Left hindlimb (tissue), 1 donor: ENCODE measurements around the gene UTP25.

Experiments
- DNase-seq: peaks from one replicate; pipeline ENCODE4 v3.0.0-alpha.2; 2018

The UTP25 gene

GRCh38 chr1:209840611-209841010, 12.8 kb downstream of the UTP25 start:
- DNase-seq = no peak

GRCh38 chr1:209844695-209845407, 17.1 kb downstream of the UTP25 start:
- no peak for DNase-seq

GRCh38 chr1:209845408-209845725, 17.6 kb downstream of the UTP25 start:
- no peak for DNase-seq

GRCh38 chr1:209849388-209849787, 21.6 kb downstream of the UTP25 start:
- no peak for DNase-seq

- no peak for DNase-seq
Observed at GRCh38 chr1:209850342-209850979, 22.7 kb downstream of the UTP25 start.

- no peak for DNase-seq
Observed at GRCh38 chr1:209853676-209854075, 25.9 kb downstream of the UTP25 start.

- DNase-seq = no peak
Observed at GRCh38 chr1:209854196-209854595, 26.4 kb downstream of the UTP25 start.

GRCh38 chr1:209855006-209855405, 27.2 kb downstream of the UTP25 start:
- no peak for DNase-seq

GRCh38 chr1:209855623-209856022, 27.9 kb downstream of the UTP25 start:
- no peak for DNase-seq

- no peak for DNase-seq
Observed at GRCh38 chr1:209858561-209859103, 30.9 kb downstream of the UTP25 start.

- peak; percentile 68 for DNase-seq
Observed at GRCh38 chr1:209860293-209860881, 32.6 kb downstream of the UTP25 start.

- DNase-seq = no peak
Observed at GRCh38 chr1:209861242-209861641, 33.5 kb downstream of the UTP25 start.

GRCh38 chr1:209862391-209863356, 34.9 kb downstream of the UTP25 start:
- DNase-seq = no peak

GRCh38 chr1:209863766-209864485, 36.2 kb downstream of the UTP25 start:
- no peak for DNase-seq

- DNase-seq = no peak
Observed at GRCh38 chr1:209866201-209866600, 38.4 kb downstream of the UTP25 start.

GRCh38 chr1:209869291-209870149, 41.7 kb downstream of the UTP25 start:
- DNase-seq = no peak

GRCh38 chr1:209870151-209870831, 42.5 kb downstream of the UTP25 start:
- DNase-seq = peak; percentile 60

- no peak for DNase-seq
Observed at GRCh38 chr1:209871006-209871405, 43.2 kb downstream of the UTP25 start.

- no peak for DNase-seq
Observed at GRCh38 chr1:209871430-209871829, 43.7 kb downstream of the UTP25 start.

- DNase-seq = no peak
Observed at GRCh38 chr1:209873067-209873799, 45.5 kb downstream of the UTP25 start.
